BE2C (cell line): ENCODE data around the gene LRCH4.
"Not testable (repeated sequence)": the region's sequence is repeated elsewhere in the genome, so short reads cannot be mapped to it uniquely, and the experiment has no call there.

Experiments used
- DNase-seq: peaks from one replicate; pipeline ENCODE4 v3.0.0-alpha.2; 2020
- H3K27me3 ChIP-seq: fragments of 250-450 bp; sonication (Bioruptor Pico); 2 replicates; pipeline ENCODE4 v1.5.1; 2020; ENCODE audit warnings: mild to moderate bottlenecking
- H3K36me3 ChIP-seq: fragments of 250-450 bp; sonication (Bioruptor Pico); 2 replicates; pipeline ENCODE4 v1.5.1; 2020; ENCODE audit warnings: mild to moderate bottlenecking
- H3K4me1 ChIP-seq: fragments of 250-450 bp; sonication (Bioruptor Pico); 2 replicates; pipeline ENCODE4 v1.5.1; 2020
- H3K4me3 ChIP-seq: 2 replicates; pipeline ENCODE4 v1.5.1; 2011; ENCODE audit warnings: low read depth, low read length
- H3K9me3 ChIP-seq: fragments of 250-450 bp; sonication (Bioruptor Pico); 2 replicates; pipeline ENCODE4 v1.5.1; 2020
- CTCF ChIP-seq: IDR thresholded peaks from 2 replicates; pipeline ENCODE4 v1.5.1; 2012; ENCODE audit warnings: mild to moderate bottlenecking, low read depth, low read length

LRCH4 gene

GRCh38 chr7:100561491-100562194 lies 24.3 kb downstream of the LRCH4 start:
- Histone ChIP-seq H3K4me3 (no peak overlapping the region), H3K9me3 (no peaks in the 10 kb centered on the region), H3K4me1 (no peaks in the 10 kb centered on the region), H3K36me3 (no peaks in the 10 kb centered on the region), H3K27me3 (no peaks in the 10 kb centered on the region)
- no peak for DNase-seq
- no peak for TF ChIP-seq CTCF

GRCh38 chr7:100559127-100559526 lies 26.8 kb downstream of the LRCH4 start:
- Histone ChIP-seq H3K9me3 (no peaks in the 10 kb centered on the region), H3K4me3 (no peak overlapping the region), H3K27me3 (no peaks in the 10 kb centered on the region), H3K36me3 (peaks cover 11% of the 10 kb centered on the region), H3K4me1 (no peaks in the 10 kb centered on the region)
- DNase-seq, result no peak
- TF ChIP-seq CTCF, result no peak

- Histone ChIP-seq H3K4me3 (no peak overlapping the region), H3K27me3 (no peaks in the 10 kb centered on the region), H3K9me3 (no peaks in the 10 kb centered on the region), H3K4me1 (no peaks in the 10 kb centered on the region), H3K36me3 (peaks cover 16% of the 10 kb centered on the region)
- no peak for DNase-seq
- no peak for TF ChIP-seq CTCF
Observed at GRCh38 chr7:100556541-100556940, 29.4 kb downstream of the LRCH4 start.

GRCh38 chr7:100555701-100556100 lies 30.2 kb downstream of the LRCH4 start:
- no peak overlapping the region for H3K4me3 ChIP-seq
- DNase-seq, result no peak
- H3K4me1 ChIP-seq, result no peaks in the 10 kb centered on the region
- H3K9me3 ChIP-seq, result no peaks in the 10 kb centered on the region
- no peak for TF ChIP-seq CTCF
- H3K27me3 ChIP-seq, result no peaks in the 10 kb centered on the region
- H3K36me3 ChIP-seq, result peaks cover 16% of the 10 kb centered on the region

GRCh38 chr7:100553032-100553431 lies 32.9 kb downstream of the LRCH4 start:
- DNase-seq, result no peak
- Histone ChIP-seq H3K4me1 (no peaks in the 10 kb centered on the region), H3K4me3 (no peak overlapping the region), H3K9me3 (no peaks in the 10 kb centered on the region), H3K36me3 (peaks cover 20% of the 10 kb centered on the region), H3K27me3 (no peaks in the 10 kb centered on the region)
- no peak for TF ChIP-seq CTCF

- DNase-seq, result no peak
- H3K9me3 ChIP-seq, result no peaks in the 10 kb centered on the region
- no peaks in the 10 kb centered on the region for H3K27me3 ChIP-seq
- H3K4me1 ChIP-seq, result no peaks in the 10 kb centered on the region
- no peak overlapping the region for H3K4me3 ChIP-seq
- no peak for TF ChIP-seq CTCF
- H3K36me3 ChIP-seq, result peaks cover 20% of the 10 kb centered on the region
Observed at GRCh38 chr7:100552532-100552931, 33.4 kb downstream of the LRCH4 start.

GRCh38 chr7:100548446-100548845 lies 37.5 kb downstream of the LRCH4 start:
- peaks cover 22% of the 10 kb centered on the region for H3K4me1 ChIP-seq
- H3K9me3 ChIP-seq, DNase-seq, H3K36me3 ChIP-seq, H3K4me3 ChIP-seq, H3K27me3 ChIP-seq: not testable (repeated sequence)
